ACC112 (cell line): Measurements from ENCODE around the gene C10orf62.
"Not testable (repeated sequence)": the region's sequence is repeated elsewhere in the genome, so short reads cannot be mapped to it uniquely, and the experiment has no call there.

Experiments used
- H2AFZ ChIP-seq: fragments of 200-600 bp; sonication (generic); one replicate; pipeline ENCODE4 v1.6.0; 2017; ENCODE audit warnings: antibody characterized with exemption, low read length; ENCODE audit not compliant: unreplicated experiment
- H3K27ac ChIP-seq: fragments of 200-600 bp; sonication (generic); 2 replicates; pipeline ENCODE4 v1.5.1; 2014; ENCODE audit warnings: low read depth, mild to moderate bottlenecking, antibody characterized with exemption, low read length, moderate library complexity
- H3K27me3 ChIP-seq: fragments of 200-600 bp; sonication (generic); 2 replicates; pipeline ENCODE4 v1.6.1; 2014; ENCODE audit warnings: mild to moderate bottlenecking, antibody characterized with exemption, low read length, moderate library complexity, mixed read lengths; ENCODE audit not compliant: insufficient read depth
- H3K36me3 ChIP-seq: fragments of 200-600 bp; sonication (generic); 2 replicates; pipeline ENCODE4 v1.6.1; 2016; ENCODE audit warnings: mild to moderate bottlenecking, antibody characterized with exemption, low read length, moderate library complexity, mixed read lengths; ENCODE audit not compliant: insufficient read depth
- H3K4me1 ChIP-seq: fragments of 200-600 bp; sonication (generic); one replicate; pipeline ENCODE4 v1.6.1; 2016; ENCODE audit warnings: low read length, mixed read lengths; ENCODE audit not compliant: insufficient read depth, unreplicated experiment, control insufficient read depth
- H3K4me3 ChIP-seq: fragments of 200-600 bp; sonication (generic); 2 replicates; pipeline ENCODE4 v1.5.1; 2014; ENCODE audit warnings: mild to moderate bottlenecking, low read depth, low read length
- H3K79me2 ChIP-seq: fragments of 200-600 bp; sonication (generic); one replicate; pipeline ENCODE4 v1.6.0; 2016; ENCODE audit warnings: low read length; ENCODE audit not compliant: control insufficient read depth, unreplicated experiment, insufficient read depth

The C10orf62 gene

DNA sequence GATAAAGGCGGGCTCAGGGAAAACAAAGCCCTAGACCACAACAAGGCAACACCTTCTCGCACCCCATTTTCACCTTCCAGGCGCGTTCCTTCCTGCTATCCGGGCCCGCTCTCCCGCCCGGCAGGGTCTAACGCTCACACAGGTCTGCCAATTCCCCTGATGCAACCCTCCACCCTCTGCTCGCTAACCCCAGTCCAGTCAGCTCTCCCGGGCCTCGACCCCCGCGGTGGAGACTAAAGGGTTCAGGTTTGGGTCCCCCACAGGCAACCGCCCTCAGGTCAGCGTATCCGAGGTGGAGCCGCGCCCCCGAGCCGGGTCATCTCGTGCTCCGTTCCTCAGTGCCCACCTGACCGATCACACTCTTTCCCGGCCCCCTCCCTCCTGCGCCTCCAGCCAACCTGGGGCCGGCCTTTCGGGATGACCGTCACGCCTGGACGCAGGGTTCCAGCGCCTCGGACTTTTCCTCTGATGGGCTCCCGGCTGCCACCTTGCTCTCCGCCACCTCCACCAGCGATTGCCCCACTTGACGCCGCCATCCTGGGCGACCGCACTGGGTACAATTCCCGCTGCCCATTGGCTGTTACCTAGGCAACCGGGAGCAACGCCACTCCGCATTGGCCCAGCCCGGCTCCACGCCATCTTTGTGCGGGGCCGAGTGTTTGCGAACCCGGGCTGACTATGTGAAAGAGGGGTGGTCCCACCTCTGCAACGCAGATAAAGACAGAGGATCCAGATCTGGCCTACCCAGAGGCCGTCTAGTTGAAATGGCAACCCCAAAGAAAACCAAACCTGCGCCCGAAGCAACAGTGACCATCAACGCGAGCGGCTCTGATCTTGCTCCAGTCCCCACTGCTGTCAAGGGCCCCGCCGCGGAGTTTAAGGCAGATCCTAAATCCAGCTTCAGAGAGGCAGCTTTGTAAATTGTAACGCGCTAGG is 43.7 kb downstream of the C10orf62 start, which contains the start of gene MORN4:
TSS of gene MORN4 (minus strand) at position 552 of the 936 bp plus-strand sequence. CDS start 13,847 bp downstream, outside the sequence.
- Histone ChIP-seq H3K4me3 (peak within 1 kb of the TSS; percentile 93), H3K27ac (no peak within 1 kb of the TSS), H3K79me2 (no peaks in the 10 kb centered on the region), H3K36me3 (no peaks in the 10 kb centered on the region), H2AFZ (peak within 1 kb of the TSS; percentile 94), H3K4me1 (no peaks in the 10 kb centered on the region), H3K27me3 (no peaks in the 10 kb centered on the region)

- Histone ChIP-seq H3K36me3 (no peaks in the 10 kb centered on the region), H3K4me3 (peak overlapping the region; percentile 93), H3K27ac (no peak overlapping the region), H2AFZ (peak overlapping the region; percentile 76), H3K79me2 (no peaks in the 10 kb centered on the region), H3K27me3 (no peaks in the 10 kb centered on the region), H3K4me1 (no peaks in the 10 kb centered on the region)
Observed at GRCh38 chr10:97633921-97634320, 44.4 kb downstream of the C10orf62 start.

DNA sequence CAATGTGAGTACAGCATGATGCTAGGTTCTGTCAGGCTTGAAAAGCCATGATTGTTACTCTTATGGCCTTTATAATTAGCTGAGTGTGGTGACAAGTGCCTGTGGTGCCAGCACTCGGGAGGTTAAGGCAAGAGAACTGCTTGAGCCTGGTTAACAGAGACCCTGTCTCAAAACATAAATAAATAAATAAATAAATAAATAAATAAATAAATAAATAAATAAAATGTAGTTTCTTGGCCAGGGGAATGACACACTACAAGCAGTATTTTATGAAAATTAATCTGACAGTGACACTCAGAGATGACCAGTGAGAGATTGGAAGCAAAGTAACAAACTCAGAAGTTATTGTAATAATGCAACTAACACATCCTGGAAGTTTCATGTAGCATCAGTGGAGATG is 46.1 kb downstream of the C10orf62 start:
- H3K4me3 ChIP-seq: no peak overlapping the region
- no peak overlapping the region for H2AFZ ChIP-seq
- no peaks in the 10 kb centered on the region for H3K79me2 ChIP-seq
- no peaks in the 10 kb centered on the region for H3K27me3 ChIP-seq
- H3K4me1 ChIP-seq: no peaks in the 10 kb centered on the region
- no peak overlapping the region for H3K27ac ChIP-seq
- no peaks in the 10 kb centered on the region for H3K36me3 ChIP-seq

DNA sequence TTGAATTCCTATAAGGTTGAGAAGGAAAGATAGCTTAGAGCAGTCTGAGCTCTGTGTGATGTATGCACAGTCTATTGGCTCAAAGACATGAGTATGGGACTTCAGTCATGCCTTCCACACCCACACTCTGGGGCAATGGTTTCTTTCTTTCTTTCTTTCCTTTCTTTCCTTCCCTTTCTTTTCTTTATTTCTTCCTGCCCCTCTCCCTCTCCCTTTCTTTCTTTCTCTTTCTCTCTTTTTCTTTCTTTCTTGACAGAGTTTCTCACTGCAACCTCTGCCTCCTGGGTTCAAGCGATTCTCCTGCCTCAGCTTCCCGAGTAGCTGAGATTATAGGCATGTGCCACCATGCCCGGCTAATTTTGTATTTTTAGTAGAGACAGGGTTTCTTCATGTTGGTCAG is 49.6 kb downstream of the C10orf62 start:
- H3K27me3 ChIP-seq, H2AFZ ChIP-seq, H3K4me3 ChIP-seq, H3K36me3 ChIP-seq, H3K27ac ChIP-seq: not testable (repeated sequence)
- Histone ChIP-seq H3K79me2 (peaks cover 32% of the 10 kb centered on the region), H3K4me1 (peaks cover 11% of the 10 kb centered on the region)

- Histone ChIP-seq H3K79me2 (peaks cover 43% of the 10 kb centered on the region), H2AFZ (peak within 1 kb of the TSS; percentile 35), H3K36me3 (peaks cover 12% of the 10 kb centered on the region), H3K27ac (peak within 1 kb of the TSS; percentile 75), H3K27me3 (no peaks in the 10 kb centered on the region), H3K4me3 (peak within 1 kb of the TSS; percentile 98), H3K4me1 (peaks cover 11% of the 10 kb centered on the region)
Observed at GRCh38 chr10:97640174-97640867, 50.8 kb downstream of the C10orf62 start, which contains the start of gene PI4K2A. PI4K2A (plus strand) TSS chr10:97640671; CDS start chr10:97640743, 72 bp downstream.
